GM21381 (cell line): ENCODE measurements around the gene NCKAP5.

Experiments
- ATAC-seq: cut with Tn5 transposase; IDR thresholded peaks from one replicate; pipeline ENCODE4 v1.9.1; 2021; ENCODE audit warnings: mild to moderate bottlenecking, moderate library complexity; ENCODE audit not compliant: unreplicated experiment

Gene NCKAP5

DNA sequence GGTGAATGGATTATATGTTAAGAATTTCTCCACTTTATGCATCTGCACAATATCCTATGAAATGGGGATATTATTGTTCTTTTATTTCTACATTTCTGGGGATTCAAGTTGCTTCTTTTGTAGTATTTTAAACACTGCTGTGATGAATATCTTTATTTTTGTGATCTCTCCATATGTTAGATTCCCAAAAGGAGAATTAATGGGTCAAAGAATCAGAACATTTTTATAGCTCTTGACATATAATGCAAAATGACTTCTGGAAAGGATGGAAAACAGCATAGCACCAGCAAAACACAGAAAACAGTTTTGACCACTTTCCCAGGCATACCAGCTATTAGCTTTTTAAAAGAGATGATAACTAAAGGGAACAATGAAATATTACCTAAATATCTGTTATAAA is 135.5 kb downstream of the NCKAP5 start:
- no peak for ATAC-seq

DNA sequence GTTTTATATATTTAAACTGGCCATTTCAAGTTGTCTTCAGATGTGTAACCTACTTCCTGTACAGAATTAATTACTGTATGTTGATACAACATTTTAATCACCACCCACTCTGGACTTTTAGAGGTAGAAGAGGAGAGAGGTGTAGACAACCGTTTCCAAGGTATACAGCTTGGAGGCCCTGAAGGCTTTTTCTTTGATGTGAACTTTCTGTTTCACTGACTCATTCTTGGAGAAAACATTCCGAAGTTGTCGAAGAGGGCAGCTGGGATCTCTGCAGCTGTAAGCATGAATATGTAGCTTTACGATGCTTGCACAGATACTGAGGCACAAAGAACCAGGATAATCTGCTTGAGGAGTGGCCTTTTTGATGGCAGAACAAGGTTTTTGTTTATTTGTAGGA is 137.0 kb downstream of the NCKAP5 start:
- no peak for ATAC-seq

DNA sequence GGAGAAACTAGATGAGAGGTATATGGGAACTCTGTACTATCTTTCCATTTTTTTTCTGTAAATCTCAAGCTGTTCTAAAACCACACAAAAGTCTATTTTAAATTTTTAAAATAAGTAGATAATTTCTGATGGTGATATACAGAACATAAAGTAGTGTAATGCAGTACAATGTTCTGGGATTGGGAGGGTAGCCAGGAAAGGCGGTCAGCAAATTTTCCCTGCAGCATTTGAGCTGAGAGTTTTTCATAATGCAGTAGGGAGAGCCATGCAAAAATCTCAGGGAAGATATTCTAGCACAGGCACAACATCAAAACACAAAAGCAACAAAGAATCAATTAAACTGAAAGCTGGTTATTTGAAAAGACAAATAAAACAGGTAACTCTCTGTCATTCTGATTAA is 141.5 kb downstream of the NCKAP5 start:
- no peak for ATAC-seq

DNA sequence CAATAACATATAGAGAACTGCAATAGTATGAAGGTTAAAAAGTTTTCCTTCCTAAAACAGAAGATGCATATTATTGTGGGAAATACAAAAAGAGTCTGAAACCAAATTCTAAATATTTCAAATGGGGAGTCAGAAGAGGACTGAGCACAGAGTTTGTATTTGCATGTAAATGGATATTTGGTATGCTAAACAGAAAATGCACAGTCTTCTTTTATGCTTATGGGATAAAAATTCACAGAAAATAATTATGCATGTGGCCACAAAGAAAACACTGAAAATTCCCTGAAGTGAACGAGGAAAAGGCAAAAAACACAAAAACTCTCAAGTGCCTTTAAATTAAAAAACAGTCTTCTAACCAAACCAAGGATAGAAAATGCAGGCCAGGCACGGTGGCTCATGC is 142.7 kb downstream of the NCKAP5 start:
- ATAC-seq = no peak

DNA sequence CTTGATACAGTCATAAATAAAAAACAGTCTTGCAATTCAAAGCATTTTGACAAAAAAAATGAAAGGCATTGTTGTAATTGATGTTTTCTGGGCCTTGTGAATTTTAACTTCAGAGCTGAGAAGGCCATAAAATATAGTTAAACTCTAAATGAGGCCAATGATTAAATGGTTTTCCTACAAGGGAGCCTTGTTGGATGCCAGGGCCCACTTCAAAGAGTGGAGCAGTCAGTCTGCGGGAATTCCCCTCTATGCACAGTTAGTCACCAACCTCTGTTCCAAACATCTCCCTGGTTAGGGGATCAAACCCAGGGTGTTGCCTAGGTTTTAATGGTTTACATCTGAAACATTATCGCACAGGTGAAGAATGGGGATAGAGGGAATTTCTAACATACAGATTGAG is 143.4 kb downstream of the NCKAP5 start:
- ATAC-seq = no peak

DNA sequence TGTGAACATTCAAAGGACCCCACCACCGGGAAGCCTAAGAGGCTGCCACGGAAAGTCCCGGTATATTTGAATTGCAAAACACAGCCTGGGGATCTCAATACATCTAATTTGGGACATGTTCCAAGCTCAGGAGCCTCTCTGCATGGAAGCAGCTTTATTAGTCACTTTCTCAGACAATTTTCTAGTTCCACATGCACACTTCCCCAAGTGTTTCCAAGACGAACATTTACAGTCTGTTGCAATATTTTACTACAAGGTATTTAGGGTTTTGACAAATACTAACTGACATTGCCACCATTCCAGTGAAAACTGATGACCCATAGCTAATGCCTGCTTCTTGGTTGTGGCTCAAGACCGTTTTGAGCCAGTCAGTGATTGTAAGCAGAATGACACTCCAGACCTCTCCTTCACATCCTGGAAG is 145.3 kb downstream of the NCKAP5 start:
- ATAC-seq = no peak

DNA sequence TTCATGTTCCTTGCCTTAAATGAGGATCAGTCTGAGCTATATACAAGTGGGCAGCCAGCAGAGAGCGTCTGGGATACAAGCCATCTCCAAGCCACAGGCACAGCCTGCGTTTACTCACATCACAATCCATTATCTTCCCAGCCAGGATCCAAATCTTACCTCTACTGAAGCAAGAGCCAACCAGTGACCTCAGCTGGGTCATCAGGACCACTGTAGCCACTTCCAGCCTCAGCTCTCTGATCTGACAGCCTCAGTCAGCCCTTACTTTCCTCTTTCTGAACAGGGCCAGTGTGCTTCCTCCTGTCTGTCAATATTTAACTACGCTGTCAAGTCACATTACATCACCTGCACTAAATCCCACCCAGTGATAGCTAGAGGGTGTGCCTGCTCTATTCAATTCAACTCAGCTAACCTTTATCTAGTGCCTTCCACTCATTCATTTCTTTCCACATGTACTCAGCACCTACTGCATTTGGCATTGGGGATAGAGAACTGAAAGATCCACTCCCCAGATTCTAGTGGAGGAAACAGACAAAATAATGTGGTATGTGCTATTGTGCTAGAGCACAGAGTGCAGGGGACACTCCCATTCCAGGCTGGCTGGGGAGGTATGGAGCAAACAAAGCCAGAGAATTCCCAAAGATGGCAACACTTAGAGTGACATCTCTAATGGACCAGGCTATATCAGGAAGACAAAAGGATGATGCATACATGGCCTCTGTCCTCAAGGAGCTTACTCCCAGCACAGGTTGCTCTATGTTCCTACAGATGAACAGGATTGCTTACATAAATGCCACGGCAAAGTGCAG is 146.5 kb downstream of the NCKAP5 start:
- peak; percentile 95 for ATAC-seq

DNA sequence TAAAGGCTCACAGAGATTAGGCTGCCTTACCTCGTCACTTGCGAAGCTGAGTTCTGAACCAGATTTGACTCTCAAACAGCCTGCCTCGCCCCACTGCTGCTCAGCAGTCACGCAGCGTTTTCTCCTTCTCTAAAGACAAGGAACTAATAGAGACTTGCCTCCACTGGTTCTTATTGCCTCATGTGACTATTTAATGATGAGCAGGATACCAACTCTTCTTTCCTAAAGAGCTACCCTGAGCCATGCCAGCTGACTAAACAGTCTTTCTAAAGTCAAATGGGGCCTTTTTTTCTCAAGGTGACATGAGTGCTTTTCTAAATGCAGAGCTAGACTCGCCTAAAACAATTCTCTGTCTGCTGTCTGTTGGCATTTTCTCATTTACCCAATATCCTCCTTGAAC is 147.5 kb downstream of the NCKAP5 start:
- ATAC-seq = no peak

DNA sequence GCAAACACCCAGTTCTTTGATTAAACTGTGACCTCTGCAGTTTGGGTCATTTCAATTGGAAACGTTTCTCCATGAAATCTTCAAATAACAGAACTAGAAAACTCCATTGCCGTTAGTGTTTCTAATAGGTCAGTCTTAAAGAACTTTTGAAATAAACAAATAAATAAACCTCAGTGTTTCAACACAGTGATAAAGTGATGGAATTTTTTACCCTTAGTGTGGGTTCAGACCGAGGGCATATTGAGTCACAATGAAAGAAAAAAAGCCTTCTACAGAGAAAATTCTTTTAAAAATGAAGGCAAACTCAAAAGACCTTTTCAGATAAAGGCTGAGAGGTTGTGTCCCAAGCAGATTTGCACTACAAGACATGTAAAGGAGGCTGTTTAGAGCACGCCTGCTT is 149.6 kb downstream of the NCKAP5 start:
- no peak for ATAC-seq

DNA sequence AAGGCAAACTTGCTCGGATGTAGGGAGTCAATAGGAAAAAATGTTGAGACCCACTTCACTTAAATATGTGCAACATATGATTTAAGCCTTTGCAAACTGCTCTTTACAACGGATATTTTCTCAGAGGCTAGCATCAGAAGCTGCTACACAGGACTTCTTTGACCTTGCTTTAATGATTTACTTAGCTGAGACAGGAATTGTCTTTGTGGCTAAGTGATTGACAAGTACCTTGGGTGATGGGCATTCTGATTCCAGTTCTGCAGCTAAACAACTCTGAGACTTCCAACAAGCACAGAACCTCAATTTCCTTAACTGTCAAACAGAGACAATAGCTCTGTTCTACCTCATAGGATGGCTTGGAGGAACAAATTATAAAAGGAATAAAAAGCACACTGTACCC is 150.2 kb downstream of the NCKAP5 start:
- ATAC-seq = no peak

DNA sequence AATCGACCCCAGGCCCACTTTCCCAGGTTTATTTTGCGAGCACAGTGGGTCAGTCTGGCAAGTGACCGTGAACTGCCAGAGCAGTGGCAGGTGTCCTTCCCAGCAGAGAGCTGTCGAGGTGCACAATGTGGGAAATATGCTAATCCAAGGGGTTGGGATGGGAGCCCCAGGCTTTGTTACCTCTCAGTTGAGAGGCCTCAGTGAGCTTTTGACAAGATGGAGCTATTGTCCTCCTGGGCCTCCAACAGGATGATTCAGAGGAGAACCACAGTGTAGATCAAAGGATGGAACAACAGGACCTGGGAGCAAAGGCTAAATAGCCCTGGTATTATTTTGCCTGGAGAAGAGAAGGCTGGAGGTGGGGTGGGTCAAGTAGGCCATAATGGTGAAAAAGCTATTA is 150.8 kb downstream of the NCKAP5 start:
- ATAC-seq = no peak

DNA sequence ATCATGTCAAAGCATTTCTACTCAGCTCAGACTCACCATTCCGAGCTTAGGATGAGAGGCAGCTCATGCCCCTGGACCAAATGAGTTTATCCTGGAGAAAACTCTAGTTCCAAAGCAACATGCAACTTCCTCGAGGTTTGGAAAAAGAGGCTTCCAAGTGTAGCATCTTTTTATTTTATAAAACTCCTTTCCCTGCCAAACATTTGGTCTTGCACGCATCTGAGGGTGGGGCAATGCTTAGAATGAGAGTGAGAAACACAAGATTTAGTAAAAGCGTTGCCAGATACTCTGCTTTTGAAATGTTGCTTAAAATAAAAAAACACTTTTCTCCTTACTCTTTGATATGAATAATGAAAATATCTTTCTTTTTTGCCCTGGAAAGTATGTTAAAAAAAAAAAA is 151.5 kb downstream of the NCKAP5 start:
- no peak for ATAC-seq

DNA sequence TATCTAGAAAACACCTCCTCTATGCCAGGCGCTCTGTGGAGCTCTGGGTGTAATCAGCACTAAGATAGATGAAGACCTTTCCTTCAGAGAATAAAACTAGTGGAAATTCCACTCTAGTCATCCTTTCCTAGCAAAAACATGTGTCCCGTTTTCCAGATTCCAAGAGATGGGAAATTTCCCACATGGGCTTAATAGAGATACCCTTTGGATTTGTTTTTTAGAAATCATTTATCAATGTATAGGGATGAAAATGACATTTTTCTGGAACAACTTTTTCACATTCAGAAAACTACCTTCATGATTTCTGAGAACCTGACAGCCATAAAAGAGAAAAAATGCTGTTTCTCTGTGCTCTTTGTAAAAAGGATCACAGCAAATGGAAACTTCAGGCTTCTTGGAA is 152.1 kb downstream of the NCKAP5 start:
- no peak for ATAC-seq

DNA sequence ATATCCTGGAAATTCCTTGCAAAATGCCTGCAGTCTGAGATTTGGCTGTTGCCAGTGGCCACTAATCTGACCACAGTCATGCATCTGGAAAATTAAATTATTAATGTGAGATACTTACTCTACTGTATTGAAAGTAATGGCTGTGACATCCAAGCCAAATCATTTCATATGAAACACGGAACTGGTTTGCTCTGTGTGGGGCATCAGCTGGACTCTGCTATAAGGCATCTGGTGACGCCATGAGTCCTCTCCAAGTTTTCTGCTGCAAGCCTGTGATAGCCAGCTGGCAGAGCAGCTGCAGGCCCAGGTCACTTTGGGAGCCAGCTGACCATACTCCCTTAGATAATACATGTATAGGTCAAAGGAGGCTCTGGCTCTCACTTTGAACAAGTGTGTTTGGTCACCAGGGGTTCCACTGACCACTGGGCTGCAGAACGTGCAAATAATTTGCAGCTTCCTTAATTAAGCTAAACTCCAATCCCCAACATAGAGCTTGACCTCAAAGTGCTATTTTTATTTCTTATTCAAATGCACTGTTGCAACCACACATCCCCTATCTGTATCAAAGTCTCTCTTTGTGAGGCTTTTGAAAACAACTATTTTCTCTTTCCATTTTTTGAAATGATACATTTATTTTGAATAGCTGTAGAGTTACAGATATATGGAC is 152.9 kb downstream of the NCKAP5 start:
- no peak for ATAC-seq

DNA sequence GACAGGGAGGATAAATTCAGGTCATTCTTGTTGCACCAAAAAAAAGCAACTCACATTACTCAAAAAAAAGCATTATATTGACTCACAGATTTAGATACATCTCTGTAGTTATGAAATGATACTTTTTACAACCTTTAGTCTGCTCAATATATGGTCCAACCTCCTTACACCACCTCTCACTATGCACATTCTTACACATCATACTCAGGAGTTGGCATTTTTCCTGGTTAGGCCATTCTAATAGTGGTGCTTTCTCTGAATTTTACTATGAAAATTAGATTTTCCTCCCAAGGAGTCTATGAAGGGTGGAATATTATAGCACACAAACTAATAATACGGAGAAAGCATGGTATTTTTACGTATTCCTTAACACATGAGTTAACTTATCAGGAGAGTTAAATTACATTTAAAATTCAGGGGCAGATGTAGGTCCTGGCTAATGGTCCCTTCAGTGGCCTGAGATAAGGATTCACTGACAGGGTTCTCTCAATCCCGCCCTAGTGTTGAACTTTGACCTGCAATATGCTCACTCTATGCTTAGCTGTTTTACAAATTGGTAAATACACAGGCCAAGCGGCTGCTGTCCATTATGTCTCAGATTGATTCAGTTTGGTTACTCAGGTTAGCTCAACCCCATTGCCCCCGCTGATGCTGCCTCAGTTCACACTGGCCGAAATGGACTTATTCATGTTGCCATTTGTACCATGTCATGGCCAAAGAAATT is 153.6 kb downstream of the NCKAP5 start:
- no peak for ATAC-seq

DNA sequence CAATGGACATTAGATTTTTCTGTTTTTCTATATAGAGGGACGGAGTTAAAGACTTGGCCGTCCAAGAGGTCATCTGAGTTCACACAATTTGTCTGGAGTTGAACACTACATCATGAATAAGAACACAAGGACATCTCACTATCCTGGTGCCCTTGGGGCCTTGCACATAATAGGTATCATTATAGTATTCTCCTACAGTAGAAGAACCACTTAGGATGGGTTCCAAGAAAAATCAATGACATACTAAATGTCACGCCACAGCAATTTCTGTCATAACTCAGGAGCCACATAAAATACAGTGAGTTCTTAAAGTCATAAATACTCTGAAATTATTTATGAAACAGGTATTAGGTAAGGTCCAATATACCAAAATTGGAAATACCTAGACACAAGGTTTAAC is 154.4 kb downstream of the NCKAP5 start:
- ATAC-seq = no peak

DNA sequence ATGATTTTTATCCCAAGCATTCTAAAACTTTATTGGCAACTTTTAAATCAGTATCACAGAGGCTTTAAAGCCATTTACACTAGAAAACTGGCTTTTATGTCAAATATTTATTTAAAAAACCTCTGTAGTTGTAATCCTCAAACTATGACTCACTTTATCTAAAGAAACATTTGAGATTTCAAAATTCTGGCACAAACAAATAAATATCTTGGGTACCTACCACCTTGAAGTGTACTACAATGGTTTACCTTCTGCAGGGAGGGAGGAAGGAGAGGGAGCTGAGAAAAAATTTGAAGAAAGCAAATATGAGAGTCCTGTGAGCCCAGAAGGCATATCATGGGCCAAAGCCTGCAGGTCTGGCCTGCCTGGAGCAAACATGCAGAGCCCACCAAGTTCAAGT is 155.6 kb downstream of the NCKAP5 start:
- ATAC-seq = no peak

DNA sequence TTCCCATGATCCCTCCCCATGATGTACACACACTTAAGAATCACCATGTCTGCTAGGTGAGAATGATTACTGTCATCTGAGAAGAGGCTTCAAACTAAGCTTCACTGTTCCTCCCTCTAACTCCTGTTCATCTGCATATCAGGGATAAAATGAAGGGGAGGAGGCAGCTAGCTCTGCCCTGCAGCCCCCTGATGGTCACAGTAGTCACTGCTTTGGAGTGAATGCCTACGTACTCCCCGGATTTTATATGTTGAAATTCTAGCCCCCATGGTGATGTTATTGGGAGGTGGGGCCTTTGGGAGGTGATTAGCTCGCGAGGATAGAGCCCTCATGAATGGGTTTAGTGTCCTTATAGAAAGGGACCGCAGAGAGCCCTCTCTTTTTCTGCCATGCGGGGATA is 156.4 kb downstream of the NCKAP5 start:
- ATAC-seq = no peak

DNA sequence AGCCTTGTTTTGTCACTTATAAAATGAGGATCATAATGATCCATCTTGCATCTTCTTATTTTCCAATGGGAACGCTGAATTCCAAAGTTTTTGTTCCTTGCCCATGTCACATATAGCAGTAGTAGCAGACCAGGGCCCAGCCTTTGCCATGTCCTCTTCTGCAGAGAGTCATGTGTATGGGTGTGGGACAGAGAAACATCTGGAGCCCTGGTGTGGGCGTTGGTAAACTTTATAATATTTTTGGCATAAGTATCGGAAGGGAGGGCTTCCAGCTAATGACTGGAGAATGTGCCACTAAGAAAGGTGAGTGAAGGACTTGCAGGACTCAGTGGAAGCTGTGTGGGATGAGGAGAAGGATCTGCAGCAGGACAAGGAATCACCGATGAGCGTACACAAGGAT is 157.2 kb downstream of the NCKAP5 start:
- no peak for ATAC-seq

DNA sequence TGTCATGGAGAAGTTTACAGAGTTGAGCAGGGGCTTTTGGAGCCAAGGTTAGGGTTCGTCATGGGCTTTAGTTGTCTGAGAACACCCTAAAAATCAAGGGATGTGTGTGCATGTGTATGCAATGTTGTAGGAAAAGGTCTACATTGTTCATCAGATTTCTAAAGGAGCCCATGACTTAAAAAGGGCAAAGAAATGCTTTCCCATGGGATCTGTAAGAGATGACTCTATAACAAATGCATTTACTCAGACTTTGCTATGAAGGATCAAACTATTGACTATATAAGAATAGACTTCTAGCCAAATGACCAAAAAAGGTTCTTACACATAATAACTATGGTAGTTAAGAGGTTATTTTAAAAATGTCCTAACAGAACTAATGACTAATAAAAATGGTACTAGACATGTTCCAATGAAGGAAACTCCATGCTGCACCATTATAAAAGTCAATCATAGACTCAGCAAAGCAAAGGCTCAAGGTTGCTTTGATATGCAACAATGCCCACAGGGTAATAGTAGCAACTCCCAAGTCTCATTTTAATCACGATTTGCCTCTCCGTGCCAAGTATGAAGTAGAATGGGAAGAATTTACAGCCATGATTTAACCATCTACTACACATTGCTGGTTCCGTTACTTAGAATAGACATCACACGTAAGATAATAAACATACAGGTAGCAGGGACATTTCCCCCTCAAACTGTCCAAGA is 158.5 kb downstream of the NCKAP5 start:
- no peak for ATAC-seq

DNA sequence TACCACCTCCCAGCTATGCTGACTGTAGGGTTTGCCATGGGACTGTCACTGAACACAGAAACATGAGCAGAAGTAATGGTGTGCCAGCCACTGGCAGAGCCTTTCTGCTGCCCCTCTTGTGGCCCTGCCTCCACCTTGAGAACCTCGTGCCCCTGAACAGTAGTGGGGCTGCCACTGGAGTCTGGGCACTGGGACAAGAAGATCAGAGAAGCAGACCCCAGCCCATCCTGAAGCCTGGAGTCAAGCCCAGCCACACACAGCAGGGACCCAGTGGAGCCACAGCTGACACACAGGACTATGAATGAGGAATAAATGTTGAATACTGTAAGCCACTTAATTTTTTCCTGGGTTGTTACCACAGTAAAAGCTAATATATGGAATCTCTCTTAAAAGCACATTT is 159.6 kb downstream of the NCKAP5 start:
- ATAC-seq = no peak
